Posterior vena cava (tissue), 2 donors: ENCODE results near the gene SHISA6. TPM values are rescaled to one million over a fixed set of nuclear protein-coding genes. Genes with fewer than 3 reads are reported as not detected.
"Not testable (repeated sequence)": the region's sequence is repeated elsewhere in the genome, so short reads cannot be mapped to it uniquely, and the experiment has no call there.

Source experiments
- DNase-seq: peaks from one replicate; pipeline ENCODE4 v3.0.0-alpha.2; 2020; ENCODE audit warnings: low spot score
- intact Hi-C, 2 donors: fragments of 100-400 bp; cut with DNase I; formaldehyde crosslinking; loops; one replicate each; pipeline versions ENCODE4 v1.14.1 to v1.14.2; 2022 to 2023
- total RNA-seq, 2 donors: library from RNA; stranded (reverse); fragmentation: NEBNext Ultra II Directional; extraction: Animal tissue kit (Norgen Biotek cat#: 25700); gene quantifications; one replicate each; pipeline ENCODE4 v1.2.1, GENCODE V29; 2021
- donor health status: DM: yes; HTN: yes; CAD: no.
- donor health status: DM: yes; HTN: yes; CAD: no.

The SHISA6 gene
- total RNA-seq, 2 donors from 2014 or later: 0.24 to 0.88 TPM

GRCh38 chr17:11296994-11297393 lies 56.0 kb downstream of the SHISA6 start:
- intact Hi-C loops: no loop called here
- no peak for DNase-seq

- no peak for DNase-seq
- intact Hi-C loops: loop anchor here in 1 of 2 donors (1.0 kb wide), 1 partner anchor 18 kb away; no protein-coding TSS in a partner anchor
Observed at GRCh38 chr17:11298401-11298800, 57.4 kb downstream of the SHISA6 start.

- no peak for DNase-seq
- intact Hi-C loops: no loop called here
Observed at GRCh38 chr17:11300201-11300600, 59.2 kb downstream of the SHISA6 start.

GRCh38 chr17:11300738-11301137 lies 59.7 kb downstream of the SHISA6 start:
- intact Hi-C loops: no loop called here
- DNase-seq: no peak

- intact Hi-C loops, DNase-seq: not testable (repeated sequence)
Observed at GRCh38 chr17:11301874-11302273, 60.9 kb downstream of the SHISA6 start.

- no peak for DNase-seq
- intact Hi-C loops: no loop called here
Observed at GRCh38 chr17:11302401-11303186, 61.6 kb downstream of the SHISA6 start.

- intact Hi-C loops: no loop called here
- DNase-seq: no peak
Observed at GRCh38 chr17:11303773-11304394, 62.9 kb downstream of the SHISA6 start.

GRCh38 chr17:11304568-11304967 lies 63.6 kb downstream of the SHISA6 start:
- DNase-seq: no peak

GRCh38 chr17:11305524-11305923 lies 64.5 kb downstream of the SHISA6 start:
- no peak for DNase-seq
- intact Hi-C loops: no loop called here

More at GRCh38 chr17:11304568-11304967, 63.6 kb downstream of the SHISA6 start:
- intact Hi-C loops: no loop called here

GRCh38 chr17:11308531-11308930 lies 67.5 kb downstream of the SHISA6 start:
- no peak for DNase-seq
- intact Hi-C loops: no loop called here

GRCh38 chr17:11309033-11309432 lies 68.0 kb downstream of the SHISA6 start:
- no peak for DNase-seq
- intact Hi-C loops: no loop called here

- intact Hi-C loops: loop anchor here in 1 of 2 donors (2.0 kb wide), 1 partner anchor 69 kb away; the partner anchor contains the start of gene SHISA6
Observed at GRCh38 chr17:11309850-11310249, 68.8 kb downstream of the SHISA6 start.

GRCh38 chr17:11316451-11316850 lies 75.4 kb downstream of the SHISA6 start:
- intact Hi-C loops: loop anchor here in 1 of 2 donors (1.0 kb wide), 1 partner anchor 18 kb away; no protein-coding TSS in a partner anchor
- not testable (repeated sequence) for DNase-seq

More at GRCh38 chr17:11309850-11310249, 68.8 kb downstream of the SHISA6 start:
- DNase-seq: no peak

GRCh38 chr17:11318207-11318606 lies 77.2 kb downstream of the SHISA6 start:
- no peak for DNase-seq
- intact Hi-C loops: no loop called here

- DNase-seq: no peak
- intact Hi-C loops: no loop called here
Observed at GRCh38 chr17:11319894-11320293, 78.9 kb downstream of the SHISA6 start.

- intact Hi-C loops: no loop called here
- DNase-seq: no peak
Observed at GRCh38 chr17:11324021-11324420, 83.0 kb downstream of the SHISA6 start.

GRCh38 chr17:11324846-11325420 lies 83.9 kb downstream of the SHISA6 start:
- intact Hi-C loops: no loop called here
- no peak for DNase-seq

GRCh38 chr17:11326492-11326891 lies 85.5 kb downstream of the SHISA6 start:
- intact Hi-C loops: no loop called here
- no peak for DNase-seq

- no peak for DNase-seq
- intact Hi-C loops: no loop called here
Observed at GRCh38 chr17:11328770-11329169, 87.8 kb downstream of the SHISA6 start.

- no peak for DNase-seq
- intact Hi-C loops: no loop called here
Observed at GRCh38 chr17:11330006-11330405, 89.0 kb downstream of the SHISA6 start.
